NCI-H510A treated with DMSO at 0.1 percent for 48 hours (cell line): Measurements from ENCODE around the gene TFIP11.
"Not testable (repeated sequence)": the region's sequence is repeated elsewhere in the genome, so short reads cannot be mapped to it uniquely, and the experiment has no call there.

Experiments
- DNase-seq: peaks from one replicate; lab custom pipeline; 2025; lab: John Stamatoyannopoulos, UW

TFIP11 gene

DNA sequence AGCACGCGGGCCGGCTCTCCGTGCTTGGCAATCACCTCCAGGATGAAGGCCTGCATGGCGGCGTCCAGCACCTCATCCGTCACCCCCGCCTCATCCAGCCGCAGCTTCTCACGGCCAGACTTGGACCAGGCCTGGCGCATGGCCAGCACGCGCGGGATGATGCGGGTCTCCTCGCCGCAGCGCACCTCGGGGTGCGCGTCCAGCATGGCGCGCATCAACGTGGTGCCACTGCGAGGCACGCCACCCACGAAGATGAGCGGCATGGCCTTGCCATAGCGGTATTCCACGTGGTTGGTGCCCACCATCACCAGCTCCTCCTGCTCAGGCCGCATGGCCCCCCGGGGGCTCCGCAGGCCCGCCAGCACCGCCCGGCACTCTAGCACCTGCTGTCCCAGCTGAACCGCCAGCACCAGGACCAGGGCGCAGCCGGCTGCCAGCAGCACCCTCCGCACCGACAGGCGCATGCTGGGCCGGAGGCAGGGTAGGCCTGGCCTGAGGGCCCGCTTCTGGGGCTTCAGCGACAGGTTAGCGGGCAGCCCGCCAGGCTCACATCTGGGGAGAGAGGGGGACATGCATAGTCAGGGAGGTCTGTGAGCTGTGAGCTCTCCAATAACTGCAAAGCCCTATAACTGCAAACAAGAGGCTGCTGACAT is 29.0 kb upstream of the TFIP11 start:
- no peak for DNase-seq

DNA sequence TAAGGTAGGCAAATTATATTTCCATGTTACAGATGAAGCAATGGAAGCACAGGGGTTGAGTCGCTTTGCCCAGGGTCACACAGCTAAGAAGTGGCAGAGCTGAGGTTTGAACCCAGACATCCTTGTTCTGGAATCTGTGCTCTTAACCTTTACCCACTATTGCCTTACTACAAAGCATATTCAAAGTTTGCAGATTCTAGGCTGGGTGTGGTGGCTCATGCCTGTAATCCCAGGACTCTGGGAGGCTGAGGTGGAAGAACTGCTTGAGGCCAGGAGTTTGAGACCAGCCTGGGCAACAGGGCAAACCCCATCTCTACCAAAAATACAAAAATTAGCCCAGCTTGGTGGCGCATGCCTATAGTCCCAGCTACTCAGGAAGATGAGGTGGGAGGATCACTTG is 27.8 kb upstream of the TFIP11 start:
- DNase-seq = no peak

GRCh38 chr22:26536762-26537134 is 24.5 kb upstream of the TFIP11 start:
- DNase-seq = no peak

GRCh38 chr22:26536056-26536761 is 23.9 kb upstream of the TFIP11 start:
- DNase-seq = no peak

- no peak for DNase-seq
Measured at GRCh38 chr22:26535603-26535908, 23.3 kb upstream of the TFIP11 start.

- DNase-seq = no peak
Measured at GRCh38 chr22:26534874-26535602, 22.8 kb upstream of the TFIP11 start.

DNA sequence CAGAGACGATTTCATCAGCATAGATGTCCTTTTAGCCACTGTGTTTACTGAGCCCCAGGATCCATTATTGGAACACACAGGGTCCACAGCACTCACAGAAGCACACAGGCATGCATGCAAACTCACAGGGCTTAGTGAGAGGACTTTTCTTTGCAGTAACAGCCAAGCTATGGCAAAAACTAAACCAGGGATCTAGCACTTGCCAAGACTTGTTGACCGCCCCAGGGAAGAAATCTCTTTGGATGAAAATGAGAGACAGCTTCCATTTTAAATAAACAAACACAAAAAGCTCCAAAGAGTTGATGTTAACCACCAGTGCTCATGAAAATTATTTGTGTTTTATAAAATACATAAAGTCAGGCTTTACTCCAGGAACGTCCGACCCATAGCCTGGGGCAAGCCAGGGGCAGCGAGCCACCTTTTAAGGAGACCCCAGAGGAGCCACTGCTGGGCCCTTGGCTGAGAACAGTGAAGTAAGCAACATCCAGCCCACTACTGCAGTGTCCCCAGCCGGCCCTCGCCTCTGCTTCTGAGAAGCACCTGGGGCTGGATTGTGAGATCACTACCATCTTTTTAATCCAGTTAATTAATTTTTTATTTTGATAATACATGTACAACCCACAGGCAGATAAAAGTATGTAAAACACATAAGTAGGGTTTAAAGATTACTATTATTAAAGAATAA is 22.0 kb upstream of the TFIP11 start:
- DNase-seq = no peak

DNA sequence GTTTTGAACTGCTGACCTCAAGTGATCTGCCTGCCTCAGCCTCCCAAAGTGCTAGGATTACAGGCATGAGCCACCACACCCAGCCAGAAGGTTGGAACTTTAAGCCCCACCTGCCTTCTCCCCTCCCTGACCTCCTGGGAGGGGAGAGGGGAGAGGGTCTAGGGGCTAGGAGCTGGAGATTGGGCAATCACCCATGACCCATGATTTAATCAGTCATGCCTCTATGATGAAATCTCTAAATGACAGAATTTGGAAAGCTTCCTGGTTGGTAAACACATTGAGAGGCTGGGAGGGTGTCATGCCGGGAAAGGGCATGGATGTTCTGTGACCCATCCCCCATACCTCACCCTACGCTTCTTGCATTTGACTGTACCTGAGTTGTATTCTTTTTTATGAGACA is 17.1 kb upstream of the TFIP11 start:
- no peak for DNase-seq

DNA sequence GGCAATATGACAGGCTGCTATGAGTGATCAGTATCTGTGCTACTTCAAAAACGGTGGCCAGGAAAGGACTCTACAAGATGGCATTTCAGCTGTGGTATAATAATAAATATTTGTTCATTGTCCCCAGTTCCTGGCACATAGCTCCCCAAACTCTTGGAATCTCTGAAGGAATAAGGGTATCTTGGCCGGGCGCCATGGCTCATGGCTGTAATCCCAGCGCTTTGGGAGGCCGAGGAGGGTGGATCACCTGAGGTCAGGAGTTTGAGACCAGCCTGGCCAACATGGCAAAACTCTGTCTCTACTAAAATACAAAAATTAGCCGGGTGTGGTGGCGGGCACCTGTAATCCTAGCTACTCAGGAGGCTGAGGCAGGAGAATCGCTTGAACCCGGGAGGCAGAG is 16.2 kb upstream of the TFIP11 start:
- not testable (repeated sequence) for DNase-seq

DNA sequence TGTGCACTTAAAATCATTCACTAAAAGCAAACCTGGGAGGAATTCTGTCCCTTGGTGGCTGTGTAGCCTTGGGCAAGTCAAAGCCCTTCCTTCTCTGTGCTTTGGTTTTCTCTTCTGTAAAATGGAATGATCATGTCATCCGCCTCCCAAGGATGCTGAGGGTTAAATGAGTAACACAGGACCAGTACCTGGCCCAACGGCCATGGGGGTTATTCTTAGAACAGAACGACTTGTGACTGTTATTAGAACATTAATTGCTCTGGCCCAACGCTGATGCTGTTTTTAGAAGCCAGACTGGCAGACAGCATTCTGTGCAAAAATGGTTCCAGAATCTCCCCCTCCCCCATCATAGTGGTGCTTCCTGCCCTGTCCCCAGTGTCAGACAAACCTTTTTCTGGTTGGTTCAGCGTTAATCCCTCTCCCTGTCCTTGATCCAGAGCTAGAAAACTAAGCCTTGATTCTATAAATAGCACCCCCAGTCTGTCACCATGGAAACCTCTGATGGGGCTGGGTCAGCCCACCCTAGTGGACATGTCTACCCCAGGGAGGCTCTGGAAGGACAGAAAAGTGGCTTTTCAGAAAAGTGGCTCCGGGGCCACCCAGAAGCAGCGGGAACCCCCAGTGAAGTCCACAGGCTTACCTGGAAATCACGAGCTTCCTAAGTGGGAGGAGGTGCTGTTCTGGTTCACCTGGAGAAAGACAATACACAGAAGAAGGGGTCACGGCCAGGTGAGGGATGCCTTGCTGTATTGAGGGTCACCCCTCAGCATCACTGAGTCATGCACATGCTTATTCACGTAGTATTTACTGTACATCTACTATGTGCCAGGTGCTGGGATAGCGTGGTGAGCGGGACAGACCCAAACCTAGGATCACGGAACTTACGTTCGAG is 15.5 kb upstream of the TFIP11 start:
- no peak for DNase-seq

DNA sequence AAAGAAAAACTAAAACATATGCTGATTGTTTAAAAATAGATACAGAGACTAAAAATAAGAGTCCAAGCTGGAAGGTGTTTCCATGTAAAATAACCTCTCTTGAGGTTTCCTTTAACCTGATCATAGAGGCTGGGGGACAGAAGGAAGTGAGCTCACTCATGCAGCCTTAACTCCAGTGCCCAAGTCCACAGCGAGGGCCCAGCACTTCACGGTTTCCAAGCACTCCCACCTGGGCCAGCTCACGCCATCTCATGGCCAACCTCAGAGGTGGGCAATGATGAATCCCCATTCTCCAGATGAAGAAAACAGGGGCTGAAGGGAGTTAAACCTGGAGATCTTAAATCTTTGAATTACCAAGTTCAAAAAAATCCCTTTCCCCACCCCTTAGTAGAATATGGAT is 14.9 kb upstream of the TFIP11 start:
- no peak for DNase-seq

- no peak for DNase-seq
Measured at GRCh38 chr22:26525946-26526564, 13.8 kb upstream of the TFIP11 start.

- DNase-seq = no peak
Measured at GRCh38 chr22:26524870-26525269, 12.6 kb upstream of the TFIP11 start.

DNA sequence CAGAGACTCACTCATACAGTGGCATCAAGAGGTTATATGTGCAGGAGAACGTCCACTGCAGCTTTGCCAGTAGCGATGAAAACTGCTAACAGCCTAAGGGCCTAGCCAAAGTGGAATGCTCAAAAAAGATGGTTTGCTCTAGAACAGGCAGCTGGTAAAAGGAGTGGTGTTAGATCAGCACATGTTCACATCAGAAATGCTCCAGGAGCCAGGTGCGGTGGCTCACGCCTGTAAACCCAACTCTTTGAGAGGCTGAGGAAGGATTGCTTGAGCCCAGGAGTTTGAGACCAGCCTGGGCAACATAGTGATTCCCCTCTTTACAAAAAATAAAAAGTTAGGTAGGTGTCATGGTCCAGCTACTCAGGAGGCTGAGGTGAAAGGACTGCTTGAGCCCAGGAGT is 10.3 kb upstream of the TFIP11 start:
- DNase-seq = no peak

GRCh38 chr22:26522012-26522411 is 9.7 kb upstream of the TFIP11 start:
- no peak for DNase-seq

DNA sequence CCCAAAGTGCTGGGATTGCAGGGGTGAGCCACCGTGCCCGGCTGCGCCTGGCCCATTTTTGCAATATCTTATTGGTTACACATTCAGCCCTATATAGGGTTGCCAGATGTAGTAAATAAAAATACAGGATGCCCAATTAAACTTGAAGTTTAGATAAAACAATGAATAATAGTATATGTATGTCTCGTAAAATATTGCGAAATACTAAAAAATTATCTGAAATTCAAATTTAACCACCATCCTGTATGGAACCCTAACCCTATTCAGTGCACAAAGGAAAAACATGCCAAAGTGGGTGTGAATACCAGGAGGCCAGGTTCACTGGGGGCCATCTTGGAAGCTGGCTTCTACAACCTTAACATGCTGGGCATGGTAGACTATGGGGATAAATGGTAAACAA is 5.2 kb upstream of the TFIP11 start:
- DNase-seq = no peak

DNA sequence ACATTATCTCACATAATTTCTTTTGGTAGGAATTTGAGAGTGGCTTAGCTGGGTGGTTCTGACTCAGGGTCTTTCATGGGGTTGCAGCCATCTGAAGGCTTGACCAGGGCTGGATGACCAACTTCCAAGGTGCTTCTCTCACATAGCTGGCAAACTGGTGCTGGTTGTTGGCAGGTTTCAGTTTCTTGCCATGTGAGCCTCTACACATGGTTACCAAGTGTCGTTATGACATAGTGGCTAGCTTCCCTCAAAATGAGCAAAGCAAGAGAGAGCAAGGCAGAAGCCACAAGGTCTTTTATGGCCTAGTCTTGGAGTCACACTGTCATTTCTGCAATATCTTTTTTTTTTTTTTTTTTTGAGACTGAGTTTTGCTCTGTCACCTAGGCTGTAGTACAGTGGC is 4.2 kb upstream of the TFIP11 start:
- no peak for DNase-seq

DNA sequence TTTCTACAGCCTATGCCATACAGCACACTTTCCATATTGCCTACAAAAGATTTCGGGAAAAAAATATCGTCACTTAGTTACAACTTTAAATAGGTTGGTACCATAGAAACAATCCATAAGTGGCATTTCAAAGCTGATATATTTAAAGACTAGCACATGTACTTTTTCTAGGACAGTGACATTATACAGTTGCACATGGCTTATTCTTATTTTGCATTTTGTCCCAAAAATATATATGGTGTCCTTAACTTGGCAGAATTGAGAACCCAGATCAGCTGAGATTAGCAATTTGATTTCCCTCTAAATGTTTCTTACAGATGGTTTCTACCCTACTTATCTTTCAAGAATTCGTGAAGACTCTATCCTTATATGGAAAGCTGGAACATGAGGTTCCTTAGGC is 3.7 kb upstream of the TFIP11 start:
- DNase-seq = no peak

GRCh38 chr22:26514419-26515161 is 2.3 kb upstream of the TFIP11 start:
- no peak for DNase-seq

- no peak for DNase-seq
Measured at GRCh38 chr22:26513838-26514237, 1.6 kb upstream of the TFIP11 start.

DNA sequence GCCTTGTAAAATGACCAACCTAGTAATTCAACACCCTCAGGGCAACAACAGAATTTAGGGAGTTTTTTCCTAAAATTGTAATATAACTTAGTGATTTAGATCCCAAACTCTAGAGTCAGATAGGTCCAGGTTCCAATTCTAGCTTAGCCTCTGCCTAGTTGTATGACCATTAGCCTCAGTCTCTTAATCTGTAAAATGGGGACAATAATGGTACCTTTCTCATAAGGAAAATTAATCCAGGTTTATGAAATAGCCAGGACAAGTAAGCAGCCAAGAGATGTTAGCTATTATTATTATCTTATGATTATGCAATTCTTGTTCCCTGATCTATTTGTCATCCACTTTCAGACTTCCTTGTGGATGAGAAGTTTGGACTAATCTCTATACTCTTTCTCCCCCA is 4.1 kb downstream of the TFIP11 start:
- no peak for DNase-seq
